Cerebellar cortex (tissue), 1 donor: Measurements from ENCODE around the gene SCUBE3.
A peak's percentile ranks its signal among the peaks of the same experiment; 100 is the strongest.

Source experiments
- DNase-seq: peaks from one replicate; pipeline ENCODE4 v3.0.0-alpha.2; 2015; ENCODE audit warnings: low spot score

The SCUBE3 gene

DNA sequence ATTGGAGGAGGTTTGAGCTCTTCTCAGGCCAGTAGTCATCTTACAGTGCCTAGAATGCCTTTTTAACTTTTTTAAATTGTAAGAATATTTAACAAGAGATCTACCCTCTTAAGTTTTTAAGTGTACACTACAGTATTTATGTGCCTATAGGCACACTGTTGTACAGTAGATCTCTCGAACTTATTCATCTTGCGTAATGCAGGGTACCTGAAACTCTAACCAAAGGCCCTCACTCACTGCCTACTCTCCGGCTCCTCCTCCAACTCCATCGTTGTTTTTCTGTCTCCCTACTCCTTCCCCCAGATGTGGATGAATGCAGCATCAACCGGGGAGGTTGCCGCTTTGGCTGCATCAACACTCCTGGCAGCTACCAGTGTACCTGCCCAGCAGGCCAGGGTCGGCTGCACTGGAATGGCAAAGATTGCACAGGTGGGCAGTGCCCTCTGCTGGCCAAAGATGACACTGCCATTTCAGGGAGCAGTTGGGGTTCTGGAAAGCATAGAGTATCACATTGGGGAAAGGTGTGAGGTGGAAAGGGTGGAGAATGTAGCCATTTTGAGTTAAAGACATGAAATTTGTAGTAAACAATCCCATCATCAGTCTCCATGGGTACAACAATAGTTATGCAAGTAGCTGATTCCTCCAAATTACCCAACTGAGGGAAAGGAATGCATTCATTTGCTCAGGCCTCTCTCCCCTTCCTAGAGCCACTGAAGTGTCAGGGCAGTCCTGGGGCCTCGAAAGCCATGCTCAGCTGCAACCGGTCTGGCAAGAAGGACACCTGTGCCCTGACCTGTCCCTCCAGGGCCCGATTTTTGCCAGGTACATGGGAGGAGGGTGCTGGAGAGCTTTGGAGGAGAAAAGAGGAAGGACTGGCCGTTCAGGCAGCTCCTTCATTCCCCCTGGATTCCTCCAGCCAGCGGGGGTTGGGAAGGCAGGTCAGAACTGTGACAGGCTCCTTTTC is 27.4 kb downstream of the SCUBE3 start:
- peak; percentile 82 for DNase-seq

DNA sequence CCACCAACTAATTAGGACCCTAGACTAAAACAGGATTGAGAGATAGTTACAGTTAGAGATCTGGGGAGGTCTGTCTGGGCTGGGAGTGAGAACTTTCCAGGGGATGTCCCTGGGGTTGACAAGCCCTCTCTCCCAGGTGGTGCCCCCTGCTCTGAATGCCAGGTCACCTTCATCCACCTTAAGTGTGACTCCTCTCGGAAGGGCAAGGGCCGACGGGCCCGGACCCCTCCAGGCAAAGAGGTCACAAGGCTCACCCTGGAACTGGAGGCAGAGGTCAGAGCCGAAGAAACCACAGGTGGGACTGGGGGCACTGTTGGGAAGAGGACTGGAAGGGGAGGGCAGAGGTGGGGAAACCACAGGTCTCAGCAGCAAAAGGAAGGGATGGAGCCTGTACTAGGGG is 28.7 kb downstream of the SCUBE3 start:
- no peak for DNase-seq

DNA sequence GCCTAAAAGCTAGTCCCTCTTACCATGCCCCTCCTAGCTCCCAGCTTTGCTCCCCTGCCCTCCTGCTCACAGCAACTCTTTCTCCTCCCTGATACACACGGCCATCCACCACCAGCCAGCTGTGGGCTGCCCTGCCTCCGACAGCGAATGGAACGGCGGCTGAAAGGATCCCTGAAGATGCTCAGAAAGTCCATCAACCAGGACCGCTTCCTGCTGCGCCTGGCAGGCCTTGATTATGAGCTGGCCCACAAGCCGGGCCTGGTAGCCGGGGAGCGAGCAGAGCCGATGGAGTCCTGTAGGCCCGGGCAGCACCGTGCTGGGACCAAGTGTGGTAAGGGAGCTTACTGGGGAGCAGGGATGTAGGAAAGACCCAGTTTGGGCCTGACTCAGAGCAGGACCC is 29.1 kb downstream of the SCUBE3 start:
- no peak for DNase-seq

DNA sequence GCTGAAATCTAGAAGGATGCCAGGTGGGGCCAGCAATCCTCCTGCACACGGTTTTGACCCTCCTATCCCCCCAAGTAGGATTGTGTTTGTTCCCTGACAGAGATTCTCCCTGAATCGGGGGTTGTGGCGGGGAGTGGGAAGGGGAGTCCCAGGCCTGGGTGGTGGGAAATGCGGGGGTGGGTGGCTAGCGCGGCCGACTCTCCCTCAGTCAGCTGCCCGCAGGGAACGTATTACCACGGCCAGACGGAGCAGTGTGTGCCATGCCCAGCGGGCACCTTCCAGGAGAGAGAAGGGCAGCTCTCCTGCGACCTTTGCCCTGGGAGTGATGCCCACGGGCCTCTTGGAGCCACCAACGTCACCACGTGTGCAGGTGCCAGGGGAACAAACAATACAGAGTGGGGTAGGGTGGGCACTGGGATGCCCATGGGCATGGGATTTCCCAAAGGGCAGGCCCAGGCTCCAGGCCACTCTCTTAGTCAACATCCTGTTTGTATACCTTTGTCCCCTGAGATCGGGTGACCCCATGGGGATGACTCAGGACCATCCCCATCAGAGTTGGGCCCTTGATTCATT is 29.7 kb downstream of the SCUBE3 start:
- DNase-seq = no peak

DNA sequence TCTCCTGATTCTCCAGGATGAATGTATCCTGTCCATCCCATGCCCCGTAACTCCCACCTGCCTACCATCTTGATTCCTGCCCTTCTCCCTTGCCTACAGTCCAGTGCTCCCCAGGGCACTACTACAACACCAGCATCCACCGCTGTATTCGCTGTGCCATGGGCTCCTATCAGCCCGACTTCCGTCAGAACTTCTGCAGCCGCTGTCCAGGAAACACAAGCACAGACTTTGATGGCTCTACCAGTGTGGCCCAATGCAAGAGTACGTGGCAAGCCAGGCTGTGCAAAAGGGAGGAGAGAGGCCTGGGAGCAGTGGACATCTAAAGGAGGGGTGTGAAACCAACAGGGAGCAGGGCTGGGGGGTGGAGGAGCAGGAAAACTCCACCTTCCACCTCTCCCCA is 30.8 kb downstream of the SCUBE3 start:
- DNase-seq = no peak

DNA sequence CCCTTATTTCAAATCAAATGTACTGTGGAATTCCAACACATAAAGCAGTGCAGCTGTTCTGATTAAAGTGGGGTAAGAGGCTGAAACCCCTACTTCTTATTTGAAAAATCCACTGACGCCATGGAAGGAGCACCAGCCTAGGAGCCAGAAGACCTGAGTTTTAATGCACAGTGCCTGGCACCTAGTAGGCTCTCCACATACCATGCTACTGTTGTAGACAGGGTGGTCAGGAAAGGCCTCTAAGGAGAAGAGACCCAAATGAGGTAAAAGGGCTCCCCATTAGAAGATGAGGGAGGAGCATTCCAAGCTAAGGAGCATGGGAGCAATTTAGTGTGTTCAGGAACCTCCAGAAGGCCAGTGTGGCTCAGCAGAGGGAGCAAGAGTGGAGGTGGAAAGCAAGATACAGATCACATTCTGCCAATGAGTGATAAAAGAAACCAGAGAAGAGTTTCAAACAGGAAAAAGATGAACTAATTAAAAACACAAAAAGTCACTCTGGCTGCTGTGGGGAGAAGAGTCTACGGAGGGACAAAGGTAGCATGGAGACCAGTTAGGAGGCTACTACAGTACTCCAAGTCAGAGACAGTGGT is 34.0 kb downstream of the SCUBE3 start:
- no peak for DNase-seq

DNA sequence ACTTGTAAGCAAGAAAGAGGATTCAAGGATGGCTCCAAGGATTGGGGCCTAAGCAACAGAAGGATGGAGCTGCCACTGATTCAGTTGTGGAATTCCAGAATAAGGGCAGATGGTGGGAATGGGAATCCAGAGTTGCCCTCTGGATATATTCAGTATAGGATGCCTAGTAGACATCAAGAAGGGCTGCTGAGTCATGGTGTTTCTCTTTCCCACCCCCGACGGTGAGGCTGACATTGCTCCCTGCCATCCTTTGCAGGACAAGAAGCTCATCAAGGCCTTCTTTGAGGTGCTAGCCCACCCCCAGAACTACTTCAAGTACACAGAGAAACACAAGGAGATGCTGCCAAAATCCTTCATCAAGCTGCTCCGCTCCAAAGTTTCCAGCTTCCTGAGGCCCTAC is 34.5 kb downstream of the SCUBE3 start:
- DNase-seq = no peak

DNA sequence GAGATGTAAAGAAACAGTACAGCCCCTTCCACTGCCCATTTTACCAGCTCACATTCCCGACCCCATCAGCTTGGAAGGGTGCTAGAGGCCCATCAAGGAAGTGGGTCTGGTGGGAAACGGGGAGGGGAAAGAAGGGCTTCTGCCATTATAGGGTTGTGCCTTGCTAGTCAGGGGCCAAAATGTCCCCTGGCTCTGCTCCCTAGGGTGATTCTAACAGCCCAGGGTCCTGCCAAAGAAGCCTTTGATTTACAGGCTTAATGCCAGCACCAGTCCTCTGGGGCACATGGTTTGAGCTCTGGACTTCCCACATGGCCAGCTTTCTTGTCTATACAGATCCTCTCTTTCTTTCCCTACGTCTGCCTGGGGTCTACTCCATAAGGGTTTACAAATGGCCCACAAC is 35.2 kb downstream of the SCUBE3 start:
- DNase-seq = no peak

DNA sequence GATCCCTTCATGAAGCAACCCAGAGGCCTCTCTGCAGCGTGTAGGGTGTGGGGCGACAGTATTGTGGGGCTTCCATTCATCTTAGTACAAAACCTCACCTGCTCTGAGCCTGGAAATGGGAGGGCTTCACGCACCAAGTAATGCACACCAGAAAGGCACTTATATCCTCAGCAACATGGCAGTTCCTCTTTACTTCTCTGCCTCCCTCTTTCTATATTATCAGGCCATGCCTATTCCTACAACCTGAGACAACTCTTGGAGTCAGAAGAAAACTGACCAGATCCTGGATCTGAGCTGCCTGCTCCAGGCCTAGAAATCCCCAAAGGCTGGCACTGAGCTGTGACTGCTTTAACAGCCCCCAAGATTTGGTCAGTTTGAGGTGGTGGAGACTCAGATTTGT is 38.2 kb downstream of the SCUBE3 start:
- DNase-seq = no peak

DNA sequence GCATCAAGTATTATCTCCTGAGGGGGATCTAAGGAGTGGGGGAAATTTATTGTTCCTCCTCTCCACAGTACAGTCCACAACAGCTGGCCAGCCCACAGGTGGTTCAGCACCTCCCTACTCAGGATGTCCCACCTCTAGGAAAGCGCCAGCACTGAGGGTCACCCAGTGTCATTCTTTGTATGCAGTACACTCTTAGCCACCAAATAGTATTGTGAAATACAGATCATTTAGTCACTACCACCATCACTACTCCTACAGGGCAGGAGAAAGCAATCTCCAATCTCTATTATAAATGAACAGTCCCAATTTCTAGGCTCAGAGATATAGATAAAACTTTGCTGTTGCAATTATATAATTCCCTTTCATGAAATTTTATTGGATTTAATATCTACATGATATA is 39.5 kb downstream of the SCUBE3 start:
- no peak for DNase-seq

DNA sequence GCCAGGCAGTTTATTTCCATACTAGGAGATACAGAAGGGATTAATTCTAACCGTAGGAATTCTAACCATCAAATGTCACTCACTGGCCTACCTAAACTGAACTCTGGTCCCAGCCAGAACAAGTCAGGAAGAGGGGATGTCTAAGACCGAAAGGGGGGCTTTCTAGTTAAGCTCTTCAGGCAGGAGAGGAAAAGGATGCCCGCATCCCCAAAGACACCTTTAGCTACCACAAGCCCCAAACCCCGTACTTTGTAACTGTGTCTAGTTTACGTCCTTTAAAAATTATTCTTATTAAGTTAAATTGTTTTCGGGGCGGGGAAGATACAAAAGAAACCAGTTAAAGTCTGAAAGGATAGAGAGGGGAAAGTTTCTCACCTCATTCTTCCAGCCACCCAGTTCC is 44.6 kb downstream of the SCUBE3 start:
- no peak for DNase-seq

DNA sequence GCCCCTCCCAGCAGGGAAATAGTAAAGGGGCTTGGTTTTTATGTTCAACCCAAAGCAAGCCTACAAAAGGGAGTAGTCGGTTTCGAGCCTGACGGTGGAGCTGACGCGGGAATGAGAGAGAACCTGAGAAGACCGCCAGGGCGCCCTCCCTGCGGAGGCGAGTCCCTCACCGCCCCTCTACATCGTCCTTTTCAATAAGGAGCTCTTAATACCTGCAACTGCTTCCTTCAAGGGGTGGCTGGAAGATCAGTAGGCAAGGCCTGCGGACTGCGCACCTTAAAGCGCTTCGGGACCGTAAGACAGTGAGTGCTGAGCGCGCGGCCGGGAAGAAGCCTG is 45.1 kb downstream of the SCUBE3 start:
- no peak for DNase-seq

DNA sequence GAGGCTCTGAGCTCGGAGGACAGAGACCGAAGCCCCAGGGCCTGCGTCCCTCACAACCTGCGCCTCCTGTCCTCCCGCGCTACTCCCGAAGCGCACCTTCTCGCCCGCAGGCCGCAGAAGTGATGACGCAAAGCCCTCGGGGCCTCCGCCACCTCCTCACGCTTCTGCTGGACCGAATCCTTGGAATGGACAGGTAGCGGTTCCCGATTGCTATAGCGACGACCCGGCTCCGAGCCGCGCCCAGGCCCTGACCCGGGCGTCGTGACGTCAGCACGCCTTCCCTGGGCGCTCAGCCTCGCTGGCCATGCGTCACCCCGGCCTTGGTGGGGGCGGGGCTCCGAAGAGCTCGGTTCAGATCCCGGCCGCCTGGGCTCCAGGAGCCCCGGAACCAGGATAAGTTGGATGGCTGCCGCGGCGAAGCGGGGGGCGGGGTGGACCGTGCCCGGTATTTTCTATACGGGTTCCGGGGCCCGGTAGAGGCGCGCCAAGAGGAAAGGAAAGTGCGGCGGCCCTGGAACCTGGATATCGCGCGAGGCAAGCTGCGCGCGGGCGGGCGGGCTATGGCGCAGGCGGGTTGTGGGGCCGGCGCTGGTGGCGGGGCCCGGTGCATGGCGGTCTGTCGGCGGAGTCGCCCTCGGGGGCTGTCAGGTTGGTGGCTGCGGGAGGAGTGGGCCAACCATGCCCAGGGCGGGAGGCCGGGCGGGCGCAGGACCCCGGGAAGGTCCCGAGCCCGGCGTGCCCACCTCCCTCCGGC is 45.6 kb downstream of the SCUBE3 start, which contains the start of gene ZNF76:
Gene ZNF76, plus strand, starts transcription at position 542 of the 754 bp plus-strand sequence. CDS start 21,417 bp downstream, outside the sequence.
- DNase-seq = peak; percentile 97

DNA sequence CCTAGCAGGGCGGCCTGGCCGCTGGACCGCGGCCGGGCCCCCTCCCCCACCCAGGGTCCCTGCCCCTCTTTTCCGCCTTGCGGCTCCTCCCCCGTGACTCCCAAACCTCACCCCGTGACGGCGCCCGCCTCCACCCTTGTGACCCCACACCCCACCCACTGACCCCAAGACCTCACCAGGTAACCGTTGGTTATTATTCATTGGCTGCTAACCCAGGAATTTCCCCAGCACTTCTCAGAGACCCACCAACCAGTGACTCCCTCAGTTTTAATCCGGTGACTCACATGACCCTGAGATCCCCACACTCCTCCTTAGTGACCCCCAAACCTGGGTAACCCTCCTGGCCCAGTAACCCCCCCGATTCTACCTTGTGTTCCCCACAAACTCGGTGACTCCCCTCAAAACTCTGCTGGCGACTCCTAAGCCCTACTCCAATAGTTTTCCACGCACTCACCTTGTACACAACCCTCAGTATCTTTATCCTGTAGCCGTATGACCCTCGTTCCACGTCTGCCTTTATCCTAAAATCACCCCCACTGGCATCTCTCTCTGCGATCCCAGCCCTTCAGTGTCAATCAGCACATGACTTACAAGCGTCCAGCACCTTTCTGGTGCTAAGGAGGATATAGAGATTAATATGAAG is 46.3 kb downstream of the SCUBE3 start:
- peak; percentile 84 for DNase-seq

DNA sequence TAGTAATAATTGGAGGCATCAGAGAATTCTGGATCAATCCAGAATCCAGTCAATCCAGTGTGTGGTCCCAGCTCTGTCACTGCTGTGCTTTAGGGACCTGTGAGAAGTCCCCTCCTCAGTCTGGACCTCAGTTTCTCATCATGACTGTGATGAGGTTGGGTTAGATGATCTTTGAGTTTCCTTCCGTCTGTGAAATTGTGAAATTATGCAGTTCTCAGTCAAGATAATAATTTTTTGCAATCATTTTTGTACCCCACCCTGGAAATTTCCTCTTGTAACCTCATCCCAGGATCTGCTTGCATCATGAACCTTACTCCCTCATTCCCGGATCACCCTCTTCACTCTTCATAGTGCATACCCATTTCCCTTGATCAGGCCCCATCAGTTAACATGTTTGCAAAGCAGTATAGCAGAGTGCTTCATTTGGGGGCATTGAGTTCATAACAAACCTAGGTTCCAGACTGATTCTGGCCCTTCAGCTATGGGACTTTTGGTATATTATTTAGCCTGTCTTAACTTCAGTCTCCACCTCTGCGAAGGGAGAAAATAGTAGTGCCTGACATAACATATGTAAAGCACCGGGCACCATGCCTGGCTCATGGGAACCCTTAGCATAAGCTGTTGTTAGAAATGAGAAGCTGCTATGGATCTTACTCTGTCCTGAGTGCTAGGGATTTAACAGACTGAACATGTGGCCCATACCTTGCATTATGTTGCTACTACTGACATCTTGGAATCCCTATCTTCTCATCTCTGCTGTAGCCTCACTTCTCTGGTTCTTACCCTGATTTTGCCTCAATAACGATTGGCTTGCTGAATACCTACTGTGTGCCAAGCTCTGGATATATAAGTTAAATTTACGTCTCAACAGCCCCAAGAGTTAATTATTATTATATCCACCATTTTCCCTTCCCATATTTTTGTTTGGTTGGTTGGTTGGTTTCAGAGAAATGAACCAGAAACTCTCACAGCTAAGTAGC is 47.1 kb downstream of the SCUBE3 start:
- peak; percentile 36 for DNase-seq

DNA sequence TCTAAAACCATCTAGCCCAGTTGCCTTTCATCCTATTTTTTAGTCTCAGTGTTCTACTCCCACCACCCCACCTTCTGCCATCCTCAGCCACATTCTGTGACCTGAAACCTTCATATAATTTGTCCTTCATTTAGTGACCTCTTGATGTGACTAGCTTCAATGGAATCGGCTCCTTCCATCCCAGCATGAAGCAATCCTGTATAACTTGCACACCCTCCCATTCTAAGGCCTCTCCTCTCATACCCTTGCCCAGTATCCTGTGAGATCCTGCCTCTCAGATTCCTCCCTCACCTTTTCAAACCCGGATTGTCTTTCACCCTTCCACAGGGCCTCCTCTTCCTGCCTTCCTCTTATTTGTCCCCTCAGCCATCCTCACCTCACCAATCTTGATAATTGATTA is 48.8 kb downstream of the SCUBE3 start:
- no peak for DNase-seq

DNA sequence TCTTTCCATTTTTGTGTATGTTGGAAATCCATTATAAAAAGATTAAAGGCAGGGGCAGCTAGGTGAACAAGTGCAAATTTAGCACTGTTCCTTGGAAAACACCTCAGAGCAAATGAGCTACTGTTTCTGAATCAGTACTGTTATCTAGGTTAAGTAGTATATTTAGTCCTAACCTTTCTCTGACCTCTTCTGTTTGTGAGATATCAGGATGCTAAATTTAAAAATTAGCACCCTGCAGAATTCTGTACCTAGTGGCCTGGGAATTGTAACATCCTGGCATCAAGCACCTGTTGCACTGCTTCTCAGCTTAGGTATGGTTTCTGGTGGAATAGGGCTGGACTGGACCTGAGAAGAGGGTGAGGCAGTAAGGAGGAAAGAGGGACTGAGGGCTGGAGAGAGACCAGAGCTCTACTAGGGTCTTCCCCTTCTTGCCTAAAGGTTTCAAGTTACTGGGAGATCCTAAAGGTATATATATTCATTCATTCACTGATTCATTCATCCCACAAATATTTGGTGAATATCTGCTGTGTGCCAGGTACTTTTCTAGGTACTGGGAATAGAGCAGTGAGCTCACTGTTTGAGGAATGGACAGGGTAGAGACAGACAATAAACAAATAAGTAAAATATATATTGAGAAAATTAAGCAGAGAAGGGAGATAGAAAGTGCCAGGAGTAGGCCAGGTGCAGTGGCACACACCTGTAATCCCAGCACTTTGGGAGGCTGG is 51.0 kb downstream of the SCUBE3 start:
- no peak for DNase-seq

DNA sequence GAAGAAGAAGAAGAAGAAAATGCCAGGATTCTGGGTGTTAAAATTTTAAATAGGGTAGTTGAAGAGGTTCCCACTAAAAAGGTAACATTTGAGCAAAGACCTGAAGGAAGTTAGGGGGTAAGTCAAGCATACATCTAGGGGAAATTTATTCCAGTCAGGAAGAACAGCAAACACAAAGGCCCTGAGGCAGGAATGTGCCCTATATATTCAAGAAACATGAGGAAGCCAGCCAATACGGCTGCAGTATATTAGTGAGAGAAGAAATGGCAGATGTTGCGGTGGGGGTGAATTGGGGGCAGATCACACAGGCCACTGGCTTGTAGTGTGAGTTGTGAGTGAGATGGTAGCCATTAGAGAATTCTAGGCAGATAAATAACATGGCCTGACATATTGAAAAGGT is 51.8 kb downstream of the SCUBE3 start:
- no peak for DNase-seq

DNA sequence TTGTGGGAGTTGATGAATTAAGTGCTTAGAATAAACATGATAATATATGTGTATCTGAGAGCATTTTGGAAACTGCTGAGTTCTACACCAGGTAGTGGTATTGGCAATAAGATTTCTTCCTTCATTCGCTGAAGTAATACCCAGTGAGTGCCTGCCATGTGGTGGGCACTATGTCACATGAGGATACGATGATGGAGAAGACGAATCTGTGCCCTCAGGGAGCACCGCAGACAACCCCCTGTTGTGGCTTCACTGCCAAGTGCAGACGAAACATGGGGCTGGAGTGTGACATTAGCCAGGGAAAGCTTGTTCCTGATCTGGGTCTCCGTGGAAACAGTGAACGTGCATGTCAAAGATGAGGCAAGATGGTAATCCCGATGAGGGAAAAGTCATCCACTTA is 53.7 kb downstream of the SCUBE3 start:
- DNase-seq = no peak

DNA sequence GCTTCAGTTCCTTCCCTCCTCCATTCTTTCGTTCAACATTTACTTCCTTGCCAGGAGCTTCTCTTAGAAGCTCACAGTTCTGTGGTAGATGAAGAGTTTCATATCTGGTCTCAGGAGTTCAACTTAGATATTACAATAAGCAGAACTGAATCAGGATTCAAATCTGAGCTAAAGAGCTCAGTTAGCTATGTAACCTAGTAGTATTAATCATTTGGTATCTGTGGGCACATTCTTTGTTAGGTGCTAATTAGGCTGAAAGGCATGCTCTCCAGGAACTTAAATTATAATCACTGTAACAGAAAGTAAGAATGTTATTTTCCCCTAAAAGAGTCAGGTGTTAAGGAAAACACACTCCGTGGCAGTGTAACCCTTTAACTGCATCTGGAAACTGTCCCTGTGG is 54.1 kb downstream of the SCUBE3 start:
- DNase-seq = no peak
